HG02870 (cell line): ENCODE measurements around the gene ZNF576.
"Not testable (repeated sequence)": the region's sequence is repeated elsewhere in the genome, so short reads cannot be mapped to it uniquely, and the experiment has no call there.

Experiments
- ATAC-seq: cut with Tn5 transposase; IDR thresholded peaks from one replicate; pipeline ENCODE4 v1.9.1; 2021; ENCODE audit warnings: mild to moderate bottlenecking, moderate library complexity; ENCODE audit not compliant: unreplicated experiment

ZNF576 gene

DNA sequence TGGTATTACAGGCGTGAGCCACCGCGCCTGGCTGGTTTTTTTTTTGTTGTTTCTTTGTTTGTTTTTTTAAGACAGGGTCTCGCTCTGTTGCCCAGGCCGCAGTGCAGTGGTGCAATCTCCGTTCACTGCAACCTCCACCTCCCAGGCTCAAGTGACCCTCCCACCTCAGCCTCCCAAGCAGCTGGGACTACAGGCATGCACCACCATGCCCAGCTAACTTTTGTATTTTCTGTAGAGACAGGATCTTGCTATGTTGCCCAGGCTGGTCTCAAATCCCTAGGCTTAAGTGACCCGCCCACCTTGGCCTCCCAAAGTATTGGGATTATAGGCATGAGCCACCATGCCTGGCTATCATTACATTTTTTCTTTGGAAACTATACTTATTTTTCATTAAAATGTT lies 53.9 kb downstream of the ZNF576 start:
- ATAC-seq, result not testable (repeated sequence)
